ENCODE data around the gene RABGEF1. TPM values are rescaled to one million over a fixed set of nuclear protein-coding genes. Genes with fewer than 3 reads are reported as not detected.
"Not testable (repeated sequence)": the region's sequence is repeated elsewhere in the genome, so short reads cannot be mapped to it uniquely, and the experiment has no call there.

RABGEF1 gene
- total RNA-seq, 5 donors from 2014 or later (not counting 1 experiment from before 2014, with no cell fraction given) = 18.2 to 22.6 (median 20.9) TPM

DNA sequence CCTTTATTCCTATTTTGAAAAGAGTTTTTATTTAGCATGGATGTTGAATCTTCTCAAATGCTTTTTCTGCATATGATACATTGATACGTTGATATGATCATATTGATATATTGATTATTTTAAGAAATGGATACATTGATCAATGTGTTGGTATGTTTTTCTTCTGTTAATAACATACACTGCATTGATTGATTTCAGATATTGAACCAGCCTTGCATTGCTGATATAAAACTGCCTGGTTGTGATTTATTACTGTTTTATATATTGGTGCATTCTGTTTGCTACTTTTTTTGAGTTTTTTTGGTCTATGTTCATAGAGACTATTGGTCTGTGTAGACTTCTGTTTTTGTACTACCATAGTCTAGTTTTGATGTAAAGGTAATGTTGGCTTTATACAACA lies 26.8 kb upstream of the RABGEF1 start:
- Mint-ChIP-seq H3K27me3 (no peaks in the 10 kb centered on the region), H3K9me3 (peaks cover 3 to 12% (median 9%) of the 10 kb centered on the region in 3 donors), H3K4me1 (no peaks in the 10 kb centered on the region), H3K27ac (no peak overlapping the region), H3K36me3 (peaks cover 37% of the 10 kb centered on the region), H3K4me3 (no peak overlapping the region)
- ChIA-PET CTCF (no interaction called here), POLR2A (no interaction called here)
- H3K27me3 ChIP-seq (replicated peaks in 1 of 2; ENCODE audit: control insufficient read depth in 2 of 2, extremely low read depth in 1 of 2, insufficient read depth in 2 of 2, low read length in 1 of 2) = no peaks in the 10 kb centered on the region
- H3K36me3 ChIP-seq (ENCODE audit: control insufficient read depth in 2 of 2, extremely low read depth in 1 of 2, insufficient read depth in 1 of 2, low read length in 1 of 2) = peaks cover 2 to 7% of the 10 kb centered on the region in 2 donors
- no peaks in the 10 kb centered on the region for H3K4me1 ChIP-seq (ENCODE audit: control insufficient read depth in 1 of 2, extremely low read depth in 1 of 2, insufficient read depth in 2 of 2, low read length in 2 of 2)
- no peak overlapping the region for H3K4me3 ChIP-seq (ENCODE audit: control insufficient read depth in 1 of 2, extremely low read depth in 1 of 2, low read length in 1 of 2)
- WGBS (ENCODE audit: insufficient coverage) = no CpG with 5 or more reads among the region's 1 CpG
- peaks cover 2% of the 10 kb centered on the region for H3K9me3 ChIP-seq
- ATAC-seq (replicated peaks in 1 of 4) (no peak), DNase-seq (no peak)
- H3K27ac ChIP-seq (ENCODE audit: low read length) = no peak overlapping the region

DNA sequence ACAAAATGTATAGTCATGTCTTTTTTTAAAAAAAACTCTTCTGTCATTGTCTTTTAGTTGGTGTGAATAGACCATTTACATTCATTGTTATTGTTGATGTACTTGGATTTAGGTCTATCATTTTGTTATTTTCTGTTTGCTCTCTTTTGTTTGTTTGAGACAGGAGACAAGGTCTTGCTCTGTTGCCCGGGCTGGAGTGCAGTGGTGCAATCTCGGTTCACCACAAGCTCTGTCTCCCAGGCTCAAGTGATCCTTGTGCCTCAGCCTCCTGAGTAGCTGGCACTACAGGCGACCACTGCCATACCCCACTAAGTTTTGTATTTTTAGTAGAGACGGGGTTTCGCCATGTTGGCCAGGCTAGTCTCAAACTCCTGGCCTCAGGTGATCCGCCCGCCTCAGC lies 23.9 kb upstream of the RABGEF1 start:
- H3K36me3 ChIP-seq (ENCODE audit: control insufficient read depth in 2 of 2, extremely low read depth in 1 of 2, insufficient read depth in 1 of 2, low read length in 1 of 2); H3K4me3 ChIP-seq (ENCODE audit: control insufficient read depth in 1 of 2, extremely low read depth in 1 of 2, low read length in 1 of 2); DNase-seq; ATAC-seq (replicated peaks in 1 of 4); POLR2A ChIA-PET; H3K4me3 Mint-ChIP-seq; H3K27ac Mint-ChIP-seq; H3K4me1 ChIP-seq (ENCODE audit: control insufficient read depth in 1 of 2, extremely low read depth in 1 of 2, insufficient read depth in 2 of 2, low read length in 2 of 2); H3K4me1 Mint-ChIP-seq; H3K9me3 ChIP-seq; H3K27ac ChIP-seq (ENCODE audit: low read length); CTCF ChIA-PET; H3K27me3 ChIP-seq (replicated peaks in 1 of 2; ENCODE audit: control insufficient read depth in 2 of 2, extremely low read depth in 1 of 2, insufficient read depth in 2 of 2, low read length in 1 of 2); H3K27me3 Mint-ChIP-seq: not testable (repeated sequence)
- Mint-ChIP-seq H3K36me3 (peaks cover 37% of the 10 kb centered on the region), H3K9me3 (peaks cover 3 to 12% (median 9%) of the 10 kb centered on the region in 3 donors)
- WGBS (ENCODE audit: insufficient coverage) = 97% methylated on average over 4 of the region's 7 CpGs

DNA sequence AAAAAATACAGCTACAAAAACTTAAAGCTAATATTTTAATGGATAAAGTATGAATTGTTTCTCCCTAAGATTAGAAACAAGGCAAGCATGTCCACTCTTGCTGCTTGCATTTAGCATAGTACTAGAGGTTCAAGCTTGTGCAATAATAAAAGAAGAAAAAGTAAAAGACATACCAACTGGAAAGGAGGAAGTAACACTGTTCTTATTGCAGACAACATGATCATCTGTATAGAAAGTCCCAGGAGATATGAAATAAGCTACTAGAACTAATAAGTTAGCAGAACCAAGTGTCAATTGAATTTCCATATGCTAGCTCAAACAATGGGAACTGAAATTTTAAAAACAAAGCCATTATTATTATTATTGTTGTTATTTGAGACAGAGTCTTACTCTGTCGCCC lies 20.0 kb upstream of the RABGEF1 start:
- DNase-seq (no peak), ATAC-seq (replicated peaks in 1 of 4) (no peak)
- Mint-ChIP-seq H3K27me3 (no peaks in the 10 kb centered on the region), H3K36me3 (peaks cover 31% of the 10 kb centered on the region), H3K4me3 (no peak overlapping the region), H3K4me1 (no peaks in the 10 kb centered on the region), H3K27ac (no peak overlapping the region), H3K9me3 (peaks cover 0 to 12% (median 11%) of the 10 kb centered on the region in 3 donors)
- peaks cover 3 to 7% of the 10 kb centered on the region in 2 donors for H3K36me3 ChIP-seq (ENCODE audit: control insufficient read depth in 2 of 2, extremely low read depth in 1 of 2, insufficient read depth in 1 of 2, low read length in 1 of 2)
- no peaks in the 10 kb centered on the region for H3K9me3 ChIP-seq
- H3K4me3 ChIP-seq (ENCODE audit: control insufficient read depth in 1 of 2, extremely low read depth in 1 of 2, low read length in 1 of 2) = no peak overlapping the region
- H3K27ac ChIP-seq (ENCODE audit: low read length) = no peak overlapping the region
- WGBS (ENCODE audit: insufficient coverage) = no CpG with 5 or more reads among the region's 1 CpG
- ChIA-PET POLR2A (interaction anchor here in 1 of 2 donors (0.6 kb wide), 1 partner anchor 38 kb away, joined by 4 read pairs; no protein-coding TSS in a partner anchor), CTCF (interaction anchor here in 1 of 2 donors (0.5 to 0.7 kb wide), 2 partner anchors 20 to 148 kb away, joined by 4 to 5 read pairs; no protein-coding TSS in a partner anchor)
- no peaks in the 10 kb centered on the region for H3K4me1 ChIP-seq (ENCODE audit: control insufficient read depth in 1 of 2, extremely low read depth in 1 of 2, insufficient read depth in 2 of 2, low read length in 2 of 2)
- no peaks in the 10 kb centered on the region for H3K27me3 ChIP-seq (replicated peaks in 1 of 2; ENCODE audit: control insufficient read depth in 2 of 2, extremely low read depth in 1 of 2, insufficient read depth in 2 of 2, low read length in 1 of 2)

DNA sequence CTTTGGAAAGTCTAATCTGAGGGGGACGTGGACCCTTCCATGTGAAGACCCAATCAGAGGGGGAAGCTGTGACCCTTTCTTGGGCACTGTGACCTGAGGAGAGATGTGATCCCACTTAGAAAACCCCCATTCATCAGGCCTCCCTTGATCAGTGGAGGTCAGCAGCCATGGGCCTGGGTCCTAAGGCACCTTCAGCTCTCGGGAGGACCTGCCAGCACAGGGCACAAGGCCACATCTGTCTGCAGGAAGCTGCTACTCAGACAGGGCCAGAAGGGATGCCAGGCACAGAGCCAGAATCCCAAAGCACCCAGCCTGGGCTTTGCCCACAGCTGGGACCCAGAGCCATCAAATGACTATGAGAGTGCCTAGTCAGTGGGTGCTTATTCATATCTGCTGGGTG lies 14.7 kb upstream of the RABGEF1 start:
- H3K36me3 Mint-ChIP-seq = peaks cover 28% of the 10 kb centered on the region
- CTCF ChIA-PET = no interaction called here
- H3K27me3 Mint-ChIP-seq = no peaks in the 10 kb centered on the region
- Histone ChIP-seq H3K27ac (ENCODE audit: low read length) (no peak overlapping the region), H3K4me3 (ENCODE audit: control insufficient read depth in 1 of 2, extremely low read depth in 1 of 2, low read length in 1 of 2) (no peak overlapping the region), H3K9me3 (no peaks in the 10 kb centered on the region), H3K27me3 (replicated peaks in 1 of 2; ENCODE audit: control insufficient read depth in 2 of 2, extremely low read depth in 1 of 2, insufficient read depth in 2 of 2, low read length in 1 of 2) (no peaks in the 10 kb centered on the region), H3K36me3 (ENCODE audit: control insufficient read depth in 2 of 2, extremely low read depth in 1 of 2, insufficient read depth in 1 of 2, low read length in 1 of 2) (peaks cover 0 to 3% of the 10 kb centered on the region in 2 donors), H3K4me1 (ENCODE audit: control insufficient read depth in 1 of 2, extremely low read depth in 1 of 2, insufficient read depth in 2 of 2, low read length in 2 of 2) (no peaks in the 10 kb centered on the region)
- no peak overlapping the region for H3K27ac Mint-ChIP-seq
- no peak for ATAC-seq (replicated peaks in 1 of 4)
- POLR2A ChIA-PET = interaction anchor here in 1 of 2 donors (0.5 kb wide), 1 partner anchor 291 kb away, joined by 3 read pairs; no protein-coding TSS in a partner anchor
- H3K4me1 Mint-ChIP-seq = no peaks in the 10 kb centered on the region
- H3K9me3 Mint-ChIP-seq = peaks cover 0 to 12% (median 11%) of the 10 kb centered on the region in 3 donors
- no peak overlapping the region for H3K4me3 Mint-ChIP-seq
- no peak for DNase-seq
- 100% methylated on average over 1 of the region's 2 CpGs for WGBS (ENCODE audit: insufficient coverage)

DNA sequence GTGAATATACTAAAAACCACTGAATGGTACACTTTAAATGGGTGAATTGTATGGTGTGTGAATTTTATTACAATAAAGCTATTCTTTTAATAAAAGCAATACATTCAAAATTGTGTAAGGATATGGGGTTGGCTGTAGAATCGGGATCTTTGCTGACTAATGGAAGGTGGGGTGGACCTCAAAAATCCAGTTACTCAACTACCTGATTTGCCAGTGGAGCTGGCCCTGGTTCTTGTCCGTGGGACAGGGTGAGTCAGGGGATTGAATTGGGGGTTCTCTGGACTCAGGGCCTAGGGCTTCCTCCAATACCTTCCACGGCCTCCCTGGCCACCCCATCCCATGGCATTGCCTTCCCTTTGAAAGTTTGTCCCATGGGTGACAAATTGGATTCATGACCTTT lies 13.5 kb upstream of the RABGEF1 start:
- Histone ChIP-seq H3K9me3 (no peaks in the 10 kb centered on the region), H3K4me3 (ENCODE audit: control insufficient read depth in 1 of 2, extremely low read depth in 1 of 2, low read length in 1 of 2) (no peak overlapping the region), H3K27me3 (replicated peaks in 1 of 2; ENCODE audit: control insufficient read depth in 2 of 2, extremely low read depth in 1 of 2, insufficient read depth in 2 of 2, low read length in 1 of 2) (no peaks in the 10 kb centered on the region), H3K4me1 (ENCODE audit: control insufficient read depth in 1 of 2, extremely low read depth in 1 of 2, insufficient read depth in 2 of 2, low read length in 2 of 2) (no peaks in the 10 kb centered on the region), H3K36me3 (ENCODE audit: control insufficient read depth in 2 of 2, extremely low read depth in 1 of 2, insufficient read depth in 1 of 2, low read length in 1 of 2) (peaks cover 0 to 3% of the 10 kb centered on the region in 2 donors), H3K27ac (ENCODE audit: low read length) (no peak overlapping the region)
- ChIA-PET POLR2A (no interaction called here), CTCF (no interaction called here)
- Mint-ChIP-seq H3K9me3 (peaks cover 0 to 12% (median 11%) of the 10 kb centered on the region in 3 donors), H3K4me3 (no peak overlapping the region), H3K36me3 (peaks cover 28% of the 10 kb centered on the region), H3K27ac (no peak overlapping the region), H3K27me3 (no peaks in the 10 kb centered on the region), H3K4me1 (no peaks in the 10 kb centered on the region)
- ATAC-seq (replicated peaks in 1 of 4) (no peak), DNase-seq (no peak)
- WGBS (ENCODE audit: insufficient coverage) = no CpG with 5 or more reads among the region's 3 CpGs

DNA sequence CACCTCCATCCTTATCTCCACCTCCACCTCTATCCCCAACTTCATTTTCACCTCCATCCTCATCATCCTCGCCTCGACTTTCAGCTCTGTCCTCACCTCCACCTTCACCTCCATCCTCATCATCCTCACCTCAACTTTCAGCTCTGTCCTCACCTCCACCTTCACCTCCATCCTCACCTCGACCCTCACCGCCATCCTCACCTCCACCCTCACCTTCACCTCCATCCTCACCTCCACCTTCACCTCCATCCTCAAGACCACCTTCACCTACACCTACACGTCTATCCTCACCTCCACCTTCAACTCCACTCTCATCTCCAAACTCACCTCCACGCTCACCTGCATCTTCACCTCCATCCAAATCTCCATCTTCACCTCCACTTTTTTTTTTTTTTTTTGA lies 12.0 kb upstream of the RABGEF1 start:
- Mint-ChIP-seq H3K36me3 (peaks cover 24% of the 10 kb centered on the region), H3K27ac (no peak overlapping the region), H3K9me3 (peaks cover 0 to 12% (median 9%) of the 10 kb centered on the region in 3 donors), H3K4me3 (no peak overlapping the region), H3K27me3 (no peaks in the 10 kb centered on the region), H3K4me1 (peaks cover 0 to 11% (median 0%) of the 10 kb centered on the region in 3 donors)
- Histone ChIP-seq H3K27me3 (replicated peaks in 1 of 2; ENCODE audit: control insufficient read depth in 2 of 2, extremely low read depth in 1 of 2, insufficient read depth in 2 of 2, low read length in 1 of 2) (no peaks in the 10 kb centered on the region), H3K27ac (ENCODE audit: low read length) (no peak overlapping the region), H3K36me3 (ENCODE audit: control insufficient read depth in 2 of 2, extremely low read depth in 1 of 2, insufficient read depth in 1 of 2, low read length in 1 of 2) (peaks cover 0 to 3% of the 10 kb centered on the region in 2 donors), H3K4me1 (ENCODE audit: control insufficient read depth in 1 of 2, extremely low read depth in 1 of 2, insufficient read depth in 2 of 2, low read length in 2 of 2) (no peaks in the 10 kb centered on the region), H3K9me3 (no peaks in the 10 kb centered on the region), H3K4me3 (ENCODE audit: control insufficient read depth in 1 of 2, extremely low read depth in 1 of 2, low read length in 1 of 2) (no peak overlapping the region)
- POLR2A ChIA-PET = no interaction called here
- CTCF ChIA-PET = no interaction called here
- ATAC-seq (replicated peaks in 1 of 4) (no peak), DNase-seq (no peak)
- 86% methylated on average over 6 of the region's 6 CpGs for WGBS (ENCODE audit: insufficient coverage)

DNA sequence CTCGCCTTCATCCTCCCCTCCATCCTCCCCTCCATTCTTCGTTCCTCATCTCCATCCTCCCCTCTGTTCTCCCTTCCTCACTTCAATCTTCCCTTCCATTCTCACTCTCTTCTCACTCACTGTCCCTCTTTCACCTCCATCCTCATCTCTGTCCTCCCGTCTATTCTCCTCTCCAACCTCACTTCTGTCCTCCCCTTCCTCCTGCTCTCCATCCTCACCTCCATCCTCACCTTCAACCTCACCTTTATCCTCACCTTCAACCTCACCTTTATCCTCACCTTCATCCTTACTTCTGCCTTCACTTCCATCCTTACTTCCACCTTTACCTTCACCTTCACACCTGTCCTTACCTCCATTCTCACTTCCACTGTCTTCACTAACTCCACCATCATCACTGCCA lies 11.3 kb upstream of the RABGEF1 start:
- Histone ChIP-seq H3K4me1 (ENCODE audit: control insufficient read depth in 1 of 2, extremely low read depth in 1 of 2, insufficient read depth in 2 of 2, low read length in 2 of 2) (no peaks in the 10 kb centered on the region), H3K4me3 (ENCODE audit: control insufficient read depth in 1 of 2, extremely low read depth in 1 of 2, low read length in 1 of 2) (no peak overlapping the region), H3K27me3 (replicated peaks in 1 of 2; ENCODE audit: control insufficient read depth in 2 of 2, extremely low read depth in 1 of 2, insufficient read depth in 2 of 2, low read length in 1 of 2) (no peaks in the 10 kb centered on the region), H3K36me3 (ENCODE audit: control insufficient read depth in 2 of 2, extremely low read depth in 1 of 2, insufficient read depth in 1 of 2, low read length in 1 of 2) (peaks cover 0 to 3% of the 10 kb centered on the region in 2 donors), H3K9me3 (no peaks in the 10 kb centered on the region), H3K27ac (ENCODE audit: low read length) (no peak overlapping the region)
- no peak for ATAC-seq (replicated peaks in 1 of 4)
- Mint-ChIP-seq H3K27ac (no peak overlapping the region), H3K36me3 (peaks cover 20% of the 10 kb centered on the region), H3K4me3 (no peak overlapping the region), H3K4me1 (peaks cover 0 to 11% (median 0%) of the 10 kb centered on the region in 3 donors), H3K27me3 (no peaks in the 10 kb centered on the region), H3K9me3 (peaks cover 0 to 9% (median 9%) of the 10 kb centered on the region in 3 donors)
- POLR2A ChIA-PET = interaction anchor here in 1 of 2 donors (0.6 kb wide), 1 partner anchor 15 kb away, joined by 9 read pairs; no protein-coding TSS in a partner anchor
- no peak for DNase-seq
- WGBS (ENCODE audit: insufficient coverage) = 89% methylated on average over 3 of the region's 3 CpGs
- CTCF ChIA-PET = no interaction called here

All from T-cell (primary cell).